ES-I3 (cell line): ENCODE measurements around the gene KAZN.
A peak's percentile ranks its signal among the peaks of the same experiment; 100 is the strongest.

Source experiments
- H3K36me3 ChIP-seq: 2 replicates; pipeline ENCODE4 v1.6.1; 2013; ENCODE audit warnings: mild to moderate bottlenecking, low read length, control low read depth, moderate library complexity; ENCODE audit not compliant: insufficient read depth
- H3K4me1 ChIP-seq: 2 replicates; pipeline ENCODE4 v1.6.1; 2013; ENCODE audit warnings: mild to moderate bottlenecking, control low read depth, low read length; ENCODE audit not compliant: insufficient read depth
- H3K9ac ChIP-seq: 2 replicates; pipeline ENCODE4 v1.6.1; 2013; ENCODE audit warnings: low read depth, mild to moderate bottlenecking, low read length, moderate library complexity
- H3K9me3 ChIP-seq: 2 replicates; pipeline ENCODE4 v1.6.1; 2013; ENCODE audit warnings: mild to moderate bottlenecking, low read length, moderate library complexity; ENCODE audit not compliant: control insufficient read depth, insufficient read depth

KAZN gene

GRCh38 chr1:14738647-14739046, 140.2 kb downstream of the KAZN start:
- no peaks in the 10 kb centered on the region for H3K36me3 ChIP-seq

GRCh38 chr1:14739082-14739832, 140.8 kb downstream of the KAZN start:
- H3K9ac ChIP-seq: no peak overlapping the region
- peaks cover 58% of the 10 kb centered on the region for H3K4me1 ChIP-seq
- no peaks in the 10 kb centered on the region for H3K36me3 ChIP-seq
- H3K9me3 ChIP-seq: no peaks in the 10 kb centered on the region

More at GRCh38 chr1:14738647-14739046, 140.2 kb downstream of the KAZN start:
- peaks cover 58% of the 10 kb centered on the region for H3K4me1 ChIP-seq
- no peaks in the 10 kb centered on the region for H3K9me3 ChIP-seq
- no peak overlapping the region for H3K9ac ChIP-seq

GRCh38 chr1:14740016-14740415, 141.5 kb downstream of the KAZN start:
- H3K9me3 ChIP-seq: no peaks in the 10 kb centered on the region
- H3K36me3 ChIP-seq: no peaks in the 10 kb centered on the region
- H3K4me1 ChIP-seq: peaks cover 58% of the 10 kb centered on the region
- H3K9ac ChIP-seq: no peak overlapping the region

GRCh38 chr1:14741082-14741481, 142.6 kb downstream of the KAZN start:
- Histone ChIP-seq H3K4me1 (peaks cover 59% of the 10 kb centered on the region), H3K36me3 (no peaks in the 10 kb centered on the region), H3K9me3 (no peaks in the 10 kb centered on the region), H3K9ac (no peak overlapping the region)

- H3K9me3 ChIP-seq: no peaks in the 10 kb centered on the region
- H3K9ac ChIP-seq: no peak overlapping the region
- peaks cover 63% of the 10 kb centered on the region for H3K4me1 ChIP-seq
- H3K36me3 ChIP-seq: no peaks in the 10 kb centered on the region
Measured at GRCh38 chr1:14741532-14741931, 143.0 kb downstream of the KAZN start.

GRCh38 chr1:14742181-14742980, 143.9 kb downstream of the KAZN start:
- no peaks in the 10 kb centered on the region for H3K36me3 ChIP-seq
- H3K9ac ChIP-seq: peak overlapping the region; percentile 10; the same call in 1 of the 2 replicates
- peaks cover 63% of the 10 kb centered on the region for H3K4me1 ChIP-seq
- H3K9me3 ChIP-seq: no peaks in the 10 kb centered on the region

GRCh38 chr1:14743368-14743767, 144.9 kb downstream of the KAZN start:
- Histone ChIP-seq H3K9me3 (no peaks in the 10 kb centered on the region), H3K4me1 (peaks cover 63% of the 10 kb centered on the region), H3K9ac (no peak overlapping the region), H3K36me3 (no peaks in the 10 kb centered on the region)

GRCh38 chr1:14745001-14745720, 146.7 kb downstream of the KAZN start:
- Histone ChIP-seq H3K9me3 (no peaks in the 10 kb centered on the region; the same call in 1 of the 2 replicates), H3K9ac (no peak overlapping the region), H3K4me1 (peaks cover 50% of the 10 kb centered on the region), H3K36me3 (no peaks in the 10 kb centered on the region)

GRCh38 chr1:14745789-14746188, 147.3 kb downstream of the KAZN start:
- H3K9ac ChIP-seq: no peak overlapping the region
- no peaks in the 10 kb centered on the region for H3K36me3 ChIP-seq
- peaks cover 44% of the 10 kb centered on the region for H3K4me1 ChIP-seq
- H3K9me3 ChIP-seq: no peaks in the 10 kb centered on the region; the same call in 1 of the 2 replicates

- Histone ChIP-seq H3K9ac (no peak overlapping the region), H3K9me3 (no peaks in the 10 kb centered on the region; the same call in 1 of the 2 replicates), H3K4me1 (peaks cover 38% of the 10 kb centered on the region), H3K36me3 (no peaks in the 10 kb centered on the region)
Measured at GRCh38 chr1:14746393-14746792, 147.9 kb downstream of the KAZN start.

GRCh38 chr1:14748151-14748550, 149.7 kb downstream of the KAZN start:
- Histone ChIP-seq H3K4me1 (peaks cover 24% of the 10 kb centered on the region), H3K9ac (no peak overlapping the region), H3K9me3 (peaks cover 9% of the 10 kb centered on the region; the same call in 1 of the 2 replicates), H3K36me3 (no peaks in the 10 kb centered on the region)

- Histone ChIP-seq H3K9me3 (peaks cover 12% of the 10 kb centered on the region; the same call in 1 of the 2 replicates), H3K9ac (no peak overlapping the region), H3K36me3 (no peaks in the 10 kb centered on the region), H3K4me1 (peaks cover 15% of the 10 kb centered on the region)
Measured at GRCh38 chr1:14748977-14749376, 150.5 kb downstream of the KAZN start.

GRCh38 chr1:14750490-14750889, 152.0 kb downstream of the KAZN start:
- Histone ChIP-seq H3K9ac (no peak overlapping the region), H3K4me1 (peaks cover 10% of the 10 kb centered on the region), H3K9me3 (peaks cover 12% of the 10 kb centered on the region; the same call in 1 of the 2 replicates), H3K36me3 (no peaks in the 10 kb centered on the region)

GRCh38 chr1:14755518-14756252, 157.2 kb downstream of the KAZN start:
- H3K4me1 ChIP-seq: peaks cover 26% of the 10 kb centered on the region
- H3K9ac ChIP-seq: no peak overlapping the region
- H3K9me3 ChIP-seq: 0 out of 2 replicates have a peak, but pooled peaks cover 12% of the 10 kb centered on the region
- H3K36me3 ChIP-seq: no peaks in the 10 kb centered on the region
